CD14-positive monocyte (primary cell): Measurements from ENCODE around the gene RC3H2. TPM values are rescaled to one million over a fixed set of nuclear protein-coding genes. Genes with fewer than 3 reads are reported as not detected.

Experiments
- DNase-seq, 3 donors: peaks; one replicate each; pipeline ENCODE4 v3.0.0-alpha.2; 2011 to 2022
- H2AFZ ChIP-seq: 2 replicates; pipeline ENCODE4 v1.6.0; 2012; ENCODE audit warnings: mild to moderate bottlenecking, low read depth, low read length, inconsistent platforms; ENCODE audit not compliant: insufficient read depth, poor library complexity, severe bottlenecking
- H3K27ac ChIP-seq, 2 donors: 1 replicate in 1 of 2; 2 replicates in 1 of 2; pipeline ENCODE4 v1.5.1; 2012 to 2013; ENCODE audit warnings: low read length in 2 of 2, control low read depth in 1 of 2, inconsistent platforms in 1 of 2, low read depth in 1 of 2, mild to moderate bottlenecking in 1 of 2
- H3K27me3 ChIP-seq, 2 donors: one replicate each; pipeline versions ENCODE4 v1.6.0 to v1.6.1; 2011 to 2013; ENCODE audit warnings: low read length in 2 of 2; ENCODE audit not compliant: control insufficient read depth in 2 of 2, insufficient read depth in 2 of 2
- H3K36me3 ChIP-seq, 2 donors: replicated peaks in 1 of 2; 1 replicate in 1 of 2; 2 replicates in 1 of 2; pipeline versions ENCODE4 v1.5.1 to v1.6.1; 2012 to 2013; ENCODE audit warnings: low read length in 2 of 2, control low read depth in 1 of 2, inconsistent platforms in 1 of 2, mild to moderate bottlenecking in 1 of 2; ENCODE audit not compliant: insufficient read depth in 2 of 2, control insufficient read depth in 1 of 2
- H3K4me1 ChIP-seq, 2 donors: 1 replicate in 1 of 2; 2 replicates in 1 of 2; pipeline versions ENCODE4 v1.5.1 to v1.6.1; 2012 to 2013; ENCODE audit warnings: low read length in 2 of 2, control low read depth in 1 of 2, inconsistent platforms in 1 of 2, mild to moderate bottlenecking in 1 of 2, moderate library complexity in 1 of 2; ENCODE audit not compliant: insufficient read depth in 2 of 2, control insufficient read depth in 1 of 2
- H3K4me2 ChIP-seq: replicated peaks from 2 replicates; pipeline ENCODE3; 2012; ENCODE audit warnings: low read length, moderate library complexity, mild to moderate bottlenecking; ENCODE audit not compliant: poor library complexity, severe bottlenecking; ENCODE audit errors: extremely low read depth
- H3K4me3 ChIP-seq, 3 experiments: fragments of 200-600 bp in 1 of 3; sonication (generic) in 1 of 3; replicated peaks in 1 of 3; 1 replicate in 2 of 3; 2 replicates in 1 of 3; pipeline ENCODE4 v1.5.1; 2011 to 2013; ENCODE audit warnings: low read length in 3 of 3, mild to moderate bottlenecking in 3 of 3, control low read depth in 2 of 3, low read depth in 2 of 3, inconsistent platforms in 1 of 3, moderate library complexity in 1 of 3
- H3K79me2 ChIP-seq: 2 replicates; pipeline ENCODE4 v1.6.0; 2012; ENCODE audit warnings: mild to moderate bottlenecking, control low read depth, inconsistent platforms, low read length, moderate library complexity; ENCODE audit not compliant: insufficient read depth
- H3K9ac ChIP-seq: 2 replicates; pipeline ENCODE4 v1.6.0; 2017; ENCODE audit warnings: low read length, mild to moderate bottlenecking; ENCODE audit not compliant: insufficient read depth, poor library complexity, severe bottlenecking
- H3K9me3 ChIP-seq, 2 donors: replicated peaks in 1 of 2; 1 replicate in 1 of 2; 2 replicates in 1 of 2; pipeline versions ENCODE4 v1.5.1 to v1.6.1; 2012 to 2013; ENCODE audit warnings: low read length in 2 of 2, control low read depth in 1 of 2; ENCODE audit not compliant: control insufficient read depth in 1 of 2, insufficient read depth in 1 of 2
- H4K20me1 ChIP-seq: 2 replicates; pipeline ENCODE4 v1.6.0; 2012; ENCODE audit warnings: mild to moderate bottlenecking, low read length, control low read depth, moderate library complexity; ENCODE audit not compliant: insufficient read depth
- H3K27ac Mint-ChIP-seq, 7 donors: one replicate each; pipeline ENCODE4 v1.8.0; 2020; ENCODE audit warnings: mild to moderate bottlenecking in 7 of 7, mixed read lengths in 7 of 7, moderate library complexity in 6 of 7, inconsistent platforms in 2 of 7
- H3K27me3 Mint-ChIP-seq, 3 donors: one replicate each; pipeline ENCODE4 v1.8.0; 2021 to 2022; ENCODE audit warnings: low read depth in 3 of 3, mild to moderate bottlenecking in 3 of 3, mixed read lengths in 3 of 3, moderate library complexity in 3 of 3, inconsistent platforms in 1 of 3
- H3K36me3 Mint-ChIP-seq, 2 donors: one replicate each; pipeline ENCODE4 v1.8.0; 2020; ENCODE audit warnings: mixed read lengths in 2 of 2, inconsistent platforms in 1 of 2, mild to moderate bottlenecking in 1 of 2
- H3K4me1 Mint-ChIP-seq: one replicate; pipeline ENCODE4 v1.8.0; 2020; ENCODE audit warnings: mild to moderate bottlenecking, mixed read lengths
- H3K4me3 Mint-ChIP-seq, 2 donors: one replicate each; pipeline ENCODE4 v1.8.0; 2020; ENCODE audit warnings: mild to moderate bottlenecking in 2 of 2, mixed read lengths in 2 of 2, moderate library complexity in 1 of 2
- H3K9me3 Mint-ChIP-seq, 7 donors: one replicate each; pipeline ENCODE4 v1.8.0; 2020 to 2022; ENCODE audit warnings: mixed read lengths in 7 of 7, mild to moderate bottlenecking in 6 of 7, moderate library complexity in 6 of 7, inconsistent platforms in 2 of 7
- CTCF ChIP-seq: fragments of 200-600 bp; IDR thresholded peaks from one replicate; pipeline ENCODE4 v1.8.0; 2022; ENCODE audit warnings: antibody characterized with exemption, mild to moderate bottlenecking
- WGBS: methylation state at CpG from one replicate; pipeline ENCODE4 v1.1.5; 2013; ENCODE audit warnings: missing lambda C conversion rate; ENCODE audit not compliant: insufficient coverage; 5-methylcytosine and 5-hydroxymethylcytosine counted together
- intact Hi-C, 2 donors: fragments of 100-400 bp; cut with micrococcal nuclease; formaldehyde crosslinking; loops; one replicate each; pipeline versions ENCODE4 v1.15.0 to v1.15.1; 2023
- polyA plus RNA-seq, 3 donors: library from polyadenylated mRNA; depleted of rRNA in 1 of 3; unstranded in 2 of 3; stranded (reverse) in 1 of 3; fragments of 300-500 nt in 2 of 3; fragments of >200 nt in 1 of 3; fragmentation: Illumina TruSeq in 2 of 3; gene quantifications; 1 replicate in 2 of 3; 2 replicates in 1 of 3; pipeline ENCODE4 v1.2.3, GENCODE V29; 2012 to 2021

Gene RC3H2
- polyA plus RNA-seq, 3 donors: 11.3 to 24.6 (median 11.8) TPM

- Mint-ChIP-seq H3K36me3 (peaks cover 4 to 6% of the 10 kb centered on the region in 2 donors), H3K4me1 (peaks cover 23% of the 10 kb centered on the region), H3K27me3 (no peaks in the 10 kb centered on the region), H3K4me3 (no peak overlapping the region), H3K9me3 (no peaks in the 10 kb centered on the region), H3K27ac (no peak overlapping the region)
- intact Hi-C loops: no loop called here
- TF ChIP-seq CTCF: no peak
- WGBS: 83% methylated on average over 1 of the region's 1 CpG
- Histone ChIP-seq H3K36me3 (no peaks in the 10 kb centered on the region), H3K9me3 (no peaks in the 10 kb centered on the region), H3K4me1 (peaks cover 34 to 45% of the 10 kb centered on the region in 2 donors), H3K27ac (no peak overlapping the region), H3K79me2 (peaks cover 80% of the 10 kb centered on the region), H3K9ac (no peak overlapping the region), H4K20me1 (no peaks in the 10 kb centered on the region), H3K27me3 (no peaks in the 10 kb centered on the region), H2AFZ (no peak overlapping the region), H3K4me3 (peak overlapping the region in 1 of 3 experiments; percentile 2), H3K4me2 (peak overlapping the region; percentile 79)
- DNase-seq: no peak
These were observed 24.7 kb upstream of the RC3H2 start for GRCh38 chr9:122929796-122930354.

GRCh38 chr9:122923947-122924346 is 18.8 kb upstream of the RC3H2 start:
- H3K4me3 ChIP-seq: no peak overlapping the region
- peaks cover 11% of the 10 kb centered on the region for H4K20me1 ChIP-seq
- no peak overlapping the region for H2AFZ ChIP-seq
- Mint-ChIP-seq H3K27me3 (no peaks in the 10 kb centered on the region), H3K36me3 (peaks cover 29 to 38% of the 10 kb centered on the region in 2 donors), H3K4me3 (no peak overlapping the region), H3K9me3 (no peaks in the 10 kb centered on the region), H3K27ac (no peak overlapping the region), H3K4me1 (peaks cover 9% of the 10 kb centered on the region)
- peaks cover 52% of the 10 kb centered on the region for H3K79me2 ChIP-seq
- intact Hi-C loops: no loop called here
- H3K9me3 ChIP-seq: no peaks in the 10 kb centered on the region
- WGBS: no CpG with 5 or more reads among the region's 3 CpGs
- H3K27ac ChIP-seq: no peak overlapping the region
- H3K4me2 ChIP-seq: no peak overlapping the region
- TF ChIP-seq CTCF: no peak
- no peak overlapping the region for H3K9ac ChIP-seq
- DNase-seq: no peak
- peaks cover 4 to 13% of the 10 kb centered on the region in 2 donors for H3K4me1 ChIP-seq
- H3K27me3 ChIP-seq: no peaks in the 10 kb centered on the region
- H3K36me3 ChIP-seq: peaks cover 10 to 31% of the 10 kb centered on the region in 2 donors
